OCI-LY3 (cell line): Measurements from ENCODE around the gene ARHGEF4.

Source experiments
- H2AFZ ChIP-seq: fragments of 200-600, 300-600 bp; shearing (Covaris generic); 2 replicates; pipeline ENCODE4 v1.6.0; 2014; ENCODE audit warnings: antibody characterized with exemption, low read depth, low read length
- H3K27ac ChIP-seq: fragments of 200-600, 300-600 bp; sonication (generic); 2 replicates; pipeline ENCODE4 v1.5.1; 2014; ENCODE audit warnings: mild to moderate bottlenecking, low read length, moderate library complexity, mixed read lengths
- H3K27me3 ChIP-seq: fragments of 200-600, 300-600 bp; sonication (generic); 2 replicates; pipeline ENCODE4 v1.6.1; 2014; ENCODE audit warnings: low read depth, low read length, mixed read lengths
- H3K36me3 ChIP-seq: fragments of 200-600, 300-600 bp; sonication (generic); replicated peaks from 2 replicates; pipeline ENCODE3; 2014; ENCODE audit warnings: low read depth, low read length, mixed read lengths
- H3K4me1 ChIP-seq: fragments of 300-600, 200-600 bp; sonication (generic); 2 replicates; pipeline ENCODE4 v1.6.1; 2014; ENCODE audit warnings: low read length, mixed read lengths
- H3K4me2 ChIP-seq: fragments of 200-600, 300-600 bp; sonication (generic); 2 replicates; pipeline ENCODE4 v1.6.1; 2014; ENCODE audit warnings: low read length, mixed read lengths
- H3K4me3 ChIP-seq: fragments of 300-600, 200-600 bp; sonication (generic); 2 replicates; pipeline ENCODE4 v1.5.1; 2014; ENCODE audit warnings: antibody characterized with exemption, mild to moderate bottlenecking, low read length, moderate library complexity
- H3K79me2 ChIP-seq: fragments of 300-600, 200-600 bp; shearing (Covaris generic); 2 replicates; pipeline ENCODE4 v1.6.1; 2014; ENCODE audit warnings: mild to moderate bottlenecking, low read length, mixed read lengths
- H3K9ac ChIP-seq: fragments of 300-600, 200-600 bp; shearing (Covaris generic); 2 replicates; pipeline ENCODE4 v1.6.0; 2014; ENCODE audit warnings: mild to moderate bottlenecking, low read length, moderate library complexity
- H3K9me3 ChIP-seq: fragments of 200-600, 300-600 bp; shearing (Covaris generic); 2 replicates; pipeline ENCODE4 v1.6.1; 2014; ENCODE audit warnings: low read length, mixed read lengths; ENCODE audit not compliant: insufficient read depth
- H4K20me1 ChIP-seq: fragments of 200-600, 300-600 bp; sonication (generic); 2 replicates; pipeline ENCODE4 v1.6.1; 2016; ENCODE audit warnings: low read length, mixed read lengths; ENCODE audit not compliant: insufficient read depth
- CTCF ChIP-seq: fragments of 200-600, 300-600 bp; sonication (generic); IDR thresholded peaks from 2 replicates; pipeline ENCODE4 v1.5.1; 2014; ENCODE audit warnings: antibody characterized with exemption, low read length, low read depth
- EZH2phosphoT487 ChIP-seq: fragments of 200-600 bp; shearing (Covaris generic); IDR thresholded peaks from 2 replicates; pipeline ENCODE4 v1.6.1; 2018; ENCODE audit warnings: antibody characterized with exemption, mixed run types, low read depth

Gene ARHGEF4

GRCh38 chr2:130976591-130977237 lies 140.0 kb downstream of the ARHGEF4 start:
- H3K27ac ChIP-seq, result no peak overlapping the region
- H2AFZ ChIP-seq, result no peak overlapping the region
- no peaks in the 10 kb centered on the region for H3K4me1 ChIP-seq
- TF ChIP-seq EZH2phosphoT487, result no peak
- no peak for TF ChIP-seq CTCF
- no peak overlapping the region for H3K9ac ChIP-seq
- H3K27me3 ChIP-seq, result no peaks in the 10 kb centered on the region
- H3K79me2 ChIP-seq, result no peaks in the 10 kb centered on the region
- no peaks in the 10 kb centered on the region for H3K36me3 ChIP-seq
- H3K4me3 ChIP-seq, result no peak overlapping the region
- H3K4me2 ChIP-seq, result no peak overlapping the region
- peaks cover 6% of the 10 kb centered on the region; the same call in 1 of the 2 replicates for H3K9me3 ChIP-seq
- H4K20me1 ChIP-seq, result no peaks in the 10 kb centered on the region

- H4K20me1 ChIP-seq, result no peaks in the 10 kb centered on the region
- H3K9me3 ChIP-seq, result peaks cover 6% of the 10 kb centered on the region; the same call in 1 of the 2 replicates
- H3K79me2 ChIP-seq, result no peaks in the 10 kb centered on the region
- H3K4me2 ChIP-seq, result no peak overlapping the region
- H3K36me3 ChIP-seq, result no peaks in the 10 kb centered on the region
- H2AFZ ChIP-seq, result no peak overlapping the region
- H3K9ac ChIP-seq, result no peak overlapping the region
- no peak overlapping the region for H3K4me3 ChIP-seq
- no peaks in the 10 kb centered on the region for H3K27me3 ChIP-seq
- TF ChIP-seq CTCF (no peak), EZH2phosphoT487 (no peak)
- no peak overlapping the region for H3K27ac ChIP-seq
- no peaks in the 10 kb centered on the region for H3K4me1 ChIP-seq
Measured at GRCh38 chr2:130977461-130978050, 140.8 kb downstream of the ARHGEF4 start.

GRCh38 chr2:130981667-130982066 lies 145.0 kb downstream of the ARHGEF4 start:
- Histone ChIP-seq H3K4me1 (no peaks in the 10 kb centered on the region), H3K4me3 (no peak overlapping the region), H3K79me2 (no peaks in the 10 kb centered on the region), H3K27ac (no peak overlapping the region), H3K4me2 (no peak overlapping the region), H4K20me1 (no peaks in the 10 kb centered on the region), H3K27me3 (no peaks in the 10 kb centered on the region), H3K36me3 (no peaks in the 10 kb centered on the region), H3K9ac (no peak overlapping the region), H2AFZ (no peak overlapping the region), H3K9me3 (peaks cover 6% of the 10 kb centered on the region; the same call in 1 of the 2 replicates)
- TF ChIP-seq EZH2phosphoT487 (no peak), CTCF (no peak)

GRCh38 chr2:130985206-130985780 lies 148.6 kb downstream of the ARHGEF4 start:
- H3K4me1 ChIP-seq, result no peaks in the 10 kb centered on the region
- TF ChIP-seq EZH2phosphoT487 (no peak), CTCF (no peak)
- H3K4me3 ChIP-seq, result no peak overlapping the region
- no peaks in the 10 kb centered on the region for H4K20me1 ChIP-seq
- no peak overlapping the region for H3K4me2 ChIP-seq
- H3K9me3 ChIP-seq, result no peaks in the 10 kb centered on the region
- no peak overlapping the region for H3K9ac ChIP-seq
- no peaks in the 10 kb centered on the region for H3K36me3 ChIP-seq
- no peaks in the 10 kb centered on the region for H3K27me3 ChIP-seq
- no peak overlapping the region for H2AFZ ChIP-seq
- no peaks in the 10 kb centered on the region for H3K79me2 ChIP-seq
- H3K27ac ChIP-seq, result no peak overlapping the region
